Liver (tissue), 9 donors: ENCODE results near the gene MSMO1. TPM values are rescaled to one million over a fixed set of nuclear protein-coding genes. Genes with fewer than 3 reads are reported as not detected.

Source experiments
- DNase-seq: peaks from one replicate; pipeline ENCODE4 v3.0.0-alpha.2; 2017; ENCODE audit warnings: low spot score
- H3K27ac ChIP-seq, 2 donors: one replicate each; pipeline ENCODE4 v1.7.0; 2013; ENCODE audit warnings: inconsistent platforms in 2 of 2, low read length in 2 of 2, control low read depth in 1 of 2, low read depth in 1 of 2, mild to moderate bottlenecking in 1 of 2
- H3K27me3 ChIP-seq, 4 donors: one replicate each; pipeline versions ENCODE4 v1.6.1 to v1.7.0; 2013; ENCODE audit warnings: low read length in 3 of 4, inconsistent platforms in 1 of 4, mild to moderate bottlenecking in 1 of 4, moderate library complexity in 1 of 4; ENCODE audit not compliant: control insufficient read depth in 4 of 4, insufficient read depth in 4 of 4
- H3K36me3 ChIP-seq, 4 donors: one replicate each; pipeline versions ENCODE4 v1.6.1 to v1.7.0; 2013; ENCODE audit warnings: low read length in 3 of 4, mild to moderate bottlenecking in 3 of 4, low read depth in 1 of 4, moderate library complexity in 1 of 4; ENCODE audit not compliant: control insufficient read depth in 4 of 4, insufficient read depth in 3 of 4
- H3K4me1 ChIP-seq, 4 donors: one replicate each; pipeline versions ENCODE4 v1.6.1 to v1.7.0; 2013; ENCODE audit warnings: low read length in 3 of 4, mild to moderate bottlenecking in 3 of 4, moderate library complexity in 1 of 4; ENCODE audit not compliant: control insufficient read depth in 4 of 4, insufficient read depth in 4 of 4
- H3K4me3 ChIP-seq, 3 donors: one replicate each; pipeline versions ENCODE4 v1.6.1 to v1.7.0; 2013; ENCODE audit warnings: low read length in 3 of 3, control low read depth in 1 of 3, low read depth in 1 of 3, mild to moderate bottlenecking in 1 of 3
- H3K9ac ChIP-seq, 2 donors: one replicate each; pipeline ENCODE4 v1.7.0; 2013; ENCODE audit warnings: low read length in 2 of 2, mild to moderate bottlenecking in 2 of 2, moderate library complexity in 2 of 2, control low read depth in 1 of 2, low read depth in 1 of 2
- H3K9me3 ChIP-seq, 4 donors: one replicate each; pipeline versions ENCODE4 v1.6.1 to v1.7.0; 2013; ENCODE audit warnings: low read length in 3 of 4; ENCODE audit not compliant: control insufficient read depth in 4 of 4
- ATF3 ChIP-seq: IDR thresholded peaks from 2 replicates; pipeline ENCODE4 v1.6.1; 2016; ENCODE audit warnings: antibody characterized with exemption
- EGR1 ChIP-seq, 2 donors: IDR thresholded peaks; 2 replicates each; pipeline ENCODE4 v1.6.1; 2016 to 2018; ENCODE audit warnings: antibody characterized with exemption in 2 of 2, low read depth in 2 of 2
- FOXA1 ChIP-seq: IDR thresholded peaks from 2 replicates; pipeline ENCODE4 v1.6.1; 2016; ENCODE audit warnings: antibody characterized with exemption
- FOXA2 ChIP-seq: IDR thresholded peaks from 2 replicates; pipeline ENCODE4 v1.6.1; 2016; ENCODE audit warnings: antibody characterized with exemption
- GABPA ChIP-seq, 2 donors: IDR thresholded peaks in 1 of 2; conservative IDR thresholded peaks in 1 of 2; 2 replicates each; pipeline ENCODE4 v1.6.1; 2016; ENCODE audit warnings: antibody characterized with exemption in 2 of 2, mild to moderate bottlenecking in 1 of 2, moderate library complexity in 1 of 2
- HNF4A ChIP-seq, 2 donors: conservative IDR thresholded peaks; 2 replicates each; pipeline ENCODE4 v1.6.1; 2016; ENCODE audit warnings: antibody characterized with exemption in 2 of 2, mild to moderate bottlenecking in 2 of 2
- HNF4G ChIP-seq: IDR thresholded peaks from 2 replicates; pipeline ENCODE4 v1.6.1; 2016; ENCODE audit warnings: antibody characterized with exemption
- JUND ChIP-seq, 2 donors: IDR thresholded peaks; 2 replicates each; pipeline ENCODE4 v1.6.1; 2016; ENCODE audit warnings: antibody characterized with exemption in 2 of 2
- MAX ChIP-seq: IDR thresholded peaks from 2 replicates; pipeline ENCODE4 v1.6.1; 2016; ENCODE audit warnings: antibody characterized with exemption
- NR2F2 ChIP-seq: IDR thresholded peaks from 2 replicates; pipeline ENCODE4 v1.6.1; 2016; ENCODE audit warnings: antibody characterized with exemption
- RAD21 ChIP-seq, 2 donors: IDR thresholded peaks; 2 replicates each; pipeline ENCODE4 v1.6.1; 2016; ENCODE audit warnings: antibody characterized with exemption in 2 of 2, mild to moderate bottlenecking in 2 of 2
- RXRA ChIP-seq, 2 donors: IDR thresholded peaks; 2 replicates each; pipeline ENCODE4 v1.6.1; 2017 to 2018; ENCODE audit warnings: antibody characterized with exemption in 2 of 2, mild to moderate bottlenecking in 1 of 2
- SP1 ChIP-seq: IDR thresholded peaks from 2 replicates; pipeline ENCODE4 v1.6.1; 2018; ENCODE audit warnings: antibody characterized with exemption, mild to moderate bottlenecking
- TAF1 ChIP-seq: conservative IDR thresholded peaks from 2 replicates; pipeline ENCODE4 v1.6.1; 2016; ENCODE audit warnings: antibody characterized with exemption, mild to moderate bottlenecking
- YY1 ChIP-seq: IDR thresholded peaks from 2 replicates; pipeline ENCODE4 v1.6.1; 2016; ENCODE audit warnings: antibody characterized with exemption, mild to moderate bottlenecking
- WGBS: extraction: QIAGEN DNeasy Blood & Tissue Kit; methylation state at CpG from one replicate; pipeline ENCODE4 v1.1.7; 2013; 5-methylcytosine and 5-hydroxymethylcytosine counted together
- polyA plus RNA-seq, 2 donors: library from polyadenylated mRNA; stranded (reverse) in 1 of 2; unstranded in 1 of 2; fragments of 200-250 nt in 1 of 2; fragments of >200 nt in 1 of 2; fragmentation: Nextera tagmentation in 1 of 2; extraction: Ambion mirVana in 1 of 2; gene quantifications; one replicate each; pipeline versions ENCODE4 v1.2.1 to v1.2.3, GENCODE V29; 2013 to 2015
- total RNA-seq, 2 donors: library from RNA; depleted of rRNA; stranded (reverse); fragments of >200 nt; gene quantifications; one replicate each; pipeline ENCODE4 v1.2.3, GENCODE V29; 2014
- TF ChIP-seq, protein P1 (sequence below): IDR thresholded peaks from 2 replicates; pipeline ENCODE4 v1.6.1; 2016; ENCODE audit warnings: antibody characterized with exemption
- TF ChIP-seq, protein P2 (sequence below): IDR thresholded peaks from 2 replicates; pipeline ENCODE4 v1.6.1; 2016; ENCODE audit warnings: antibody characterized with exemption, mild to moderate bottlenecking
- TF ChIP-seq, protein P3 (sequence below): fragments of 150-350 bp; IDR thresholded peaks from 2 replicates; pipeline ENCODE4 v1.5.1; 2017; ENCODE audit warnings: improper control_type of control experiment, low read depth, low read length; ENCODE audit not compliant: missing input control
- donor health status: healthy.
- donor health status: healthy.
- donor health status: healthy.
- donor health status: healthy.
- donor health status: healthy.

MSMO1 gene
- total and polyA plus RNA-seq, 4 donors: 153 to 721 (median 326) TPM

DNA sequence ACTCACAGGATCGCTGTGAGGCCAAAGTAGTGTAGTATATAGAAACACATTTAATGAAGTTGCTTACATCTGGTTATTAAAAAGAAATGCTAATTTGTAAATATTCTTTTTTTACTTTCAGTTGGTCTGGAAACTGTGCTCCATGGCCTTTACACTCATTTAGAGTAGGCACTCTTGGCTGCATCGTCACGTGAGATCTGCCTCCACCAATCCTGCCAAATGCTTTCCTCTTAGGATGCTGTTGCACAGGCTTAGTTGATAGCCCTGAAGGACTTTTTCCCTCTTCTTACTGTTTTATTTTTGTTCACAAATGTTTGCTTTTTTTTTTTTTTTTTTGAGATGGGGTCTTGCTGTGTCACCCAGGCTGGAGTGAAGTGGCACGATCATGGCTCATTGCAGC, 57.7 kb downstream of the MSMO1 start:
- no peak overlapping the region for H3K4me3 ChIP-seq
- no peaks in the 10 kb centered on the region for H3K27me3 ChIP-seq
- WGBS: 96% methylated on average over 4 of the region's 4 CpGs
- no peaks in the 10 kb centered on the region for H3K4me1 ChIP-seq
- H3K9ac ChIP-seq: no peak overlapping the region
- H3K9me3 ChIP-seq: no peaks in the 10 kb centered on the region
- DNase-seq: no peak
- H3K36me3 ChIP-seq: no peaks in the 10 kb centered on the region
- H3K27ac ChIP-seq: no peak overlapping the region
- no peak for TF ChIP-seq EGR1 (IDR thresholded peaks at IDR 0.05; ENCODE audit: low read depth in 2 of 2)
- TF ChIP-seq HNF4G: no peak
- no peak for TF ChIP-seq MAX
- no peak for TF ChIP-seq FOXA2

GRCh38 chr4:165386328-165386727, 58.9 kb downstream of the MSMO1 start:
- no peak overlapping the region for H3K9ac ChIP-seq
- H3K36me3 ChIP-seq: no peaks in the 10 kb centered on the region
- no peaks in the 10 kb centered on the region for H3K27me3 ChIP-seq
- no peaks in the 10 kb centered on the region for H3K4me1 ChIP-seq
- H3K9me3 ChIP-seq: no peaks in the 10 kb centered on the region
- no peak for TF ChIP-seq ATF3
- TF ChIP-seq FOXA2: no peak
- no peak for TF ChIP-seq RXRA (IDR thresholded peaks at IDR 0.05)
- TF ChIP-seq SP1: no peak
- TF ChIP-seq TAF1: no peak
- no peak for TF ChIP-seq EGR1 (IDR thresholded peaks at IDR 0.05; ENCODE audit: low read depth in 2 of 2)
- TF ChIP-seq HNF4G: no peak
- TF ChIP-seq HNF4A (conservative IDR thresholded peaks at IDR 0.05): no peak
- TF ChIP-seq JUND (IDR thresholded peaks at IDR 0.05): no peak
- H3K27ac ChIP-seq: no peak overlapping the region
- WGBS: 89% methylated on average over 1 of the region's 1 CpG
- no peak for DNase-seq
- H3K4me3 ChIP-seq: no peak overlapping the region

- no peaks in the 10 kb centered on the region for H3K4me1 ChIP-seq
- no peak for TF ChIP-seq NR2F2
- no peak for TF ChIP-seq FOXA1
- TF ChIP-seq, protein P1, sequence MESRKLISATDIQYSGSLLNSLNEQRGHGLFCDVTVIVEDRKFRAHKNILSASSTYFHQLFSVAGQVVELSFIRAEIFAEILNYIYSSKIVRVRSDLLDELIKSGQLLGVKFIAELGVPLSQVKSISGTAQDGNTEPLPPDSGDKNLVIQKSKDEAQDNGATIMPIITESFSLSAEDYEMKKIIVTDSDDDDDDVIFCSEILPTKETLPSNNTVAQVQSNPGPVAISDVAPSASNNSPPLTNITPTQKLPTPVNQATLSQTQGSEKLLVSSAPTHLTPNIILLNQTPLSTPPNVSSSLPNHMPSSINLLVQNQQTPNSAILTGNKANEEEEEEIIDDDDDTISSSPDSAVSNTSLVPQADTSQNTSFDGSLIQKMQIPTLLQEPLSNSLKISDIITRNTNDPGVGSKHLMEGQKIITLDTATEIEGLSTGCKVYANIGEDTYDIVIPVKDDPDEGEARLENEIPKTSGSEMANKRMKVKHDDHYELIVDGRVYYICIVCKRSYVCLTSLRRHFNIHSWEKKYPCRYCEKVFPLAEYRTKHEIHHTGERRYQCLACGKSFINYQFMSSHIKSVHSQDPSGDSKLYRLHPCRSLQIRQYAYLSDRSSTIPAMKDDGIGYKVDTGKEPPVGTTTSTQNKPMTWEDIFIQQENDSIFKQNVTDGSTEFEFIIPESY: no peak
- no peak for TF ChIP-seq MAX
- TF ChIP-seq, protein P2, sequence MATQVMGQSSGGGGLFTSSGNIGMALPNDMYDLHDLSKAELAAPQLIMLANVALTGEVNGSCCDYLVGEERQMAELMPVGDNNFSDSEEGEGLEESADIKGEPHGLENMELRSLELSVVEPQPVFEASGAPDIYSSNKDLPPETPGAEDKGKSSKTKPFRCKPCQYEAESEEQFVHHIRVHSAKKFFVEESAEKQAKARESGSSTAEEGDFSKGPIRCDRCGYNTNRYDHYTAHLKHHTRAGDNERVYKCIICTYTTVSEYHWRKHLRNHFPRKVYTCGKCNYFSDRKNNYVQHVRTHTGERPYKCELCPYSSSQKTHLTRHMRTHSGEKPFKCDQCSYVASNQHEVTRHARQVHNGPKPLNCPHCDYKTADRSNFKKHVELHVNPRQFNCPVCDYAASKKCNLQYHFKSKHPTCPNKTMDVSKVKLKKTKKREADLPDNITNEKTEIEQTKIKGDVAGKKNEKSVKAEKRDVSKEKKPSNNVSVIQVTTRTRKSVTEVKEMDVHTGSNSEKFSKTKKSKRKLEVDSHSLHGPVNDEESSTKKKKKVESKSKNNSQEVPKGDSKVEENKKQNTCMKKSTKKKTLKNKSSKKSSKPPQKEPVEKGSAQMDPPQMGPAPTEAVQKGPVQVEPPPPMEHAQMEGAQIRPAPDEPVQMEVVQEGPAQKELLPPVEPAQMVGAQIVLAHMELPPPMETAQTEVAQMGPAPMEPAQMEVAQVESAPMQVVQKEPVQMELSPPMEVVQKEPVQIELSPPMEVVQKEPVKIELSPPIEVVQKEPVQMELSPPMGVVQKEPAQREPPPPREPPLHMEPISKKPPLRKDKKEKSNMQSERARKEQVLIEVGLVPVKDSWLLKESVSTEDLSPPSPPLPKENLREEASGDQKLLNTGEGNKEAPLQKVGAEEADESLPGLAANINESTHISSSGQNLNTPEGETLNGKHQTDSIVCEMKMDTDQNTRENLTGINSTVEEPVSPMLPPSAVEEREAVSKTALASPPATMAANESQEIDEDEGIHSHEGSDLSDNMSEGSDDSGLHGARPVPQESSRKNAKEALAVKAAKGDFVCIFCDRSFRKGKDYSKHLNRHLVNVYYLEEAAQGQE: no peak
- TF ChIP-seq JUND (IDR thresholded peaks at IDR 0.05): no peak
- no peak for TF ChIP-seq YY1
- no peak for TF ChIP-seq FOXA2
- TF ChIP-seq SP1: no peak
- no peak for TF ChIP-seq HNF4A (conservative IDR thresholded peaks at IDR 0.05)
- TF ChIP-seq, protein P3, sequence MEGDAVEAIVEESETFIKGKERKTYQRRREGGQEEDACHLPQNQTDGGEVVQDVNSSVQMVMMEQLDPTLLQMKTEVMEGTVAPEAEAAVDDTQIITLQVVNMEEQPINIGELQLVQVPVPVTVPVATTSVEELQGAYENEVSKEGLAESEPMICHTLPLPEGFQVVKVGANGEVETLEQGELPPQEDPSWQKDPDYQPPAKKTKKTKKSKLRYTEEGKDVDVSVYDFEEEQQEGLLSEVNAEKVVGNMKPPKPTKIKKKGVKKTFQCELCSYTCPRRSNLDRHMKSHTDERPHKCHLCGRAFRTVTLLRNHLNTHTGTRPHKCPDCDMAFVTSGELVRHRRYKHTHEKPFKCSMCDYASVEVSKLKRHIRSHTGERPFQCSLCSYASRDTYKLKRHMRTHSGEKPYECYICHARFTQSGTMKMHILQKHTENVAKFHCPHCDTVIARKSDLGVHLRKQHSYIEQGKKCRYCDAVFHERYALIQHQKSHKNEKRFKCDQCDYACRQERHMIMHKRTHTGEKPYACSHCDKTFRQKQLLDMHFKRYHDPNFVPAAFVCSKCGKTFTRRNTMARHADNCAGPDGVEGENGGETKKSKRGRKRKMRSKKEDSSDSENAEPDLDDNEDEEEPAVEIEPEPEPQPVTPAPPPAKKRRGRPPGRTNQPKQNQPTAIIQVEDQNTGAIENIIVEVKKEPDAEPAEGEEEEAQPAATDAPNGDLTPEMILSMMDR: no peak
- TF ChIP-seq GABPA (IDR thresholded peaks at IDR 0.05 in 1 of 2, conservative IDR thresholded peaks at IDR 0.05 in 1 of 2): no peak
- no peak for TF ChIP-seq RAD21 (IDR thresholded peaks at IDR 0.05)
- no peak for TF ChIP-seq ATF3
- TF ChIP-seq TAF1: no peak
- TF ChIP-seq EGR1 (IDR thresholded peaks at IDR 0.05; ENCODE audit: low read depth in 2 of 2): no peak
- no peak for TF ChIP-seq HNF4G
- DNase-seq: no peak
- no peak overlapping the region for H3K27ac ChIP-seq
- no peaks in the 10 kb centered on the region for H3K27me3 ChIP-seq
- no peak overlapping the region for H3K9ac ChIP-seq
- H3K36me3 ChIP-seq: no peaks in the 10 kb centered on the region
- H3K4me3 ChIP-seq: no peak overlapping the region
- H3K9me3 ChIP-seq: no peaks in the 10 kb centered on the region
Measured at GRCh38 chr4:165388756-165389155, 61.3 kb downstream of the MSMO1 start.
